GM12878 (cell line): Measurements from ENCODE around the gene CES4A.

Source experiments
- BCL11A ChIP-seq: IDR thresholded peaks from 2 replicates; pipeline ENCODE4 v1.6.1; 2011; ENCODE audit warnings: low read depth, low read length
- CTCF ChIP-seq, 3 experiments: IDR thresholded peaks in 2 of 3; conservative IDR thresholded peaks in 1 of 3; 2 replicates each; pipeline ENCODE4 v1.5.1; 2011; ENCODE audit warnings: low read depth in 3 of 3, low read length in 3 of 3, mild to moderate bottlenecking in 3 of 3, control low read depth in 2 of 3, moderate library complexity in 2 of 3, inconsistent platforms in 1 of 3, mixed read lengths in 1 of 3; ENCODE audit not compliant: control insufficient read depth in 2 of 3, insufficient read depth in 1 of 3; ENCODE audit errors: extremely low read depth in 1 of 3
- EGR1 ChIP-seq, 2 experiments: IDR thresholded peaks; 1 replicate in 1 of 2; 2 replicates in 1 of 2; pipeline ENCODE4 v1.6.1; 2011 to 2012; ENCODE audit warnings: low read depth in 2 of 2, low read length in 2 of 2, borderline replicate concordance in 1 of 2, mild to moderate bottlenecking in 1 of 2, moderate library complexity in 1 of 2
- EZH2 ChIP-seq: IDR thresholded peaks from 2 replicates; pipeline ENCODE4 v1.6.1; 2012; ENCODE audit warnings: low read depth, mild to moderate bottlenecking, control low read depth, inconsistent platforms, low read length, borderline replicate concordance; ENCODE audit not compliant: control insufficient read depth
- HDAC2 ChIP-seq: fragments of 200-600 bp; sonication (generic); IDR thresholded peaks from 2 replicates; pipeline ENCODE4 v1.6.1; 2017
- MAX ChIP-seq: IDR thresholded peaks from 2 replicates; pipeline ENCODE4 v1.6.1; 2012; ENCODE audit warnings: low read depth, low read length, improper control_type of control experiment
- SIN3A ChIP-seq: IDR thresholded peaks from 2 replicates; pipeline ENCODE4 v1.6.1; 2012; ENCODE audit warnings: low read depth, low read length, improper control_type of control experiment
- SPI1 ChIP-seq: IDR thresholded peaks from 2 replicates; pipeline ENCODE4 v1.6.1; 2011; ENCODE audit warnings: low read depth, mild to moderate bottlenecking, low read length, moderate library complexity, borderline replicate concordance; ENCODE audit not compliant: insufficient read depth
- USF1 ChIP-seq: IDR thresholded peaks from 2 replicates; pipeline ENCODE4 v1.6.1; 2011; ENCODE audit warnings: borderline replicate concordance, low read depth, mild to moderate bottlenecking, moderate library complexity, mixed read lengths, low read length; ENCODE audit not compliant: insufficient read depth; ENCODE audit errors: extremely low read length
- ZBED1 ChIP-seq: IDR thresholded peaks from 2 replicates; pipeline ENCODE4 v1.6.1; 2016; ENCODE audit warnings: borderline replicate concordance

- TF ChIP-seq EZH2, result no peak
- no peak for TF ChIP-seq EGR1 (IDR thresholded peaks at IDR 0.05; ENCODE audit: borderline replicate concordance in 1 of 2, low read depth in 2 of 2, low read length in 2 of 2)
- no peak for TF ChIP-seq BCL11A
- no peak for TF ChIP-seq HDAC2
- TF ChIP-seq ZBED1, result no peak
- TF ChIP-seq MAX, result no peak
- no peak for TF ChIP-seq SIN3A
- TF ChIP-seq SPI1, result no peak
- no peak for TF ChIP-seq USF1
- TF ChIP-seq CTCF (IDR thresholded peaks at IDR 0.05 in 2 of 3, conservative IDR thresholded peaks at IDR 0.05 in 1 of 3; ENCODE audit: control insufficient read depth in 2 of 3, extremely low read depth in 1 of 3, insufficient read depth in 1 of 3, low read depth in 3 of 3, low read length in 3 of 3), result no peak
These were observed 19.5 kb upstream of the CES4A start for GRCh38 chr16:66968847-66969246.
